Peyer's patch (tissue), 4 donors: Measurements from ENCODE around the gene CTCF.
"Not testable (repeated sequence)": the region's sequence is repeated elsewhere in the genome, so short reads cannot be mapped to it uniquely, and the experiment has no call there.

Experiments
- CTCF ChIP-seq, 6 experiments: fragments of 450-650 bp in 4 of 6; fragments of 200-600 bp in 2 of 6; sonication (generic) in 1 of 6; IDR thresholded peaks; one replicate each; pipeline ENCODE4 v1.5.1; 2017 to 2019; ENCODE audit warnings: antibody characterized with exemption in 6 of 6, mild to moderate bottlenecking in 3 of 6, moderate library complexity in 1 of 6
- POLR2A ChIP-seq, 2 donors: fragments of 450-650 bp; IDR thresholded peaks; one replicate each; pipeline ENCODE4 v1.5.1; 2017; ENCODE audit warnings: antibody characterized with exemption in 2 of 2, mild to moderate bottlenecking in 2 of 2, moderate library complexity in 2 of 2

- not testable (repeated sequence) for TF ChIP-seq CTCF, POLR2A (IDR thresholded peaks at IDR 0.05)
These were observed 48.4 kb upstream of the CTCF start for GRCh38 chr16:67513892-67514291.
